Osteoblast (primary cell): ENCODE data around the gene KLF15. TPM values are rescaled to one million over a fixed set of nuclear protein-coding genes. Genes with fewer than 3 reads are reported as not detected.
"Not testable (repeated sequence)": the region's sequence is repeated elsewhere in the genome, so short reads cannot be mapped to it uniquely, and the experiment has no call there.

Source experiments
- DNase-seq: peaks from one replicate; pipeline ENCODE4 v3.0.0; 2011; ENCODE audit warnings: low spot score, mixed read lengths; ENCODE audit not compliant: insufficient read length; ENCODE audit errors: missing footprints
- H2AFZ ChIP-seq: 2 replicates; pipeline ENCODE4 v1.6.0; 2011; ENCODE audit warnings: mild to moderate bottlenecking, low read length
- H3K27ac ChIP-seq: 2 replicates; pipeline ENCODE4 v1.5.1; 2011; ENCODE audit warnings: mild to moderate bottlenecking, low read depth, low read length, moderate library complexity
- H3K27me3 ChIP-seq: 2 replicates; pipeline ENCODE4 v1.6.0; 2012; ENCODE audit warnings: mild to moderate bottlenecking, control low read depth, inconsistent platforms, low read length, moderate library complexity; ENCODE audit not compliant: insufficient read depth
- H3K36me3 ChIP-seq: 2 replicates; pipeline ENCODE4 v1.5.1; 2011; ENCODE audit warnings: mild to moderate bottlenecking, low read length, control low read depth, moderate library complexity; ENCODE audit not compliant: insufficient read depth
- H3K4me1 ChIP-seq: 2 replicates; pipeline ENCODE4 v1.5.1; 2011; ENCODE audit warnings: mild to moderate bottlenecking, low read length, control low read depth, moderate library complexity; ENCODE audit not compliant: insufficient read depth
- H3K4me2 ChIP-seq: 2 replicates; pipeline ENCODE4 v1.6.0; 2011; ENCODE audit warnings: mild to moderate bottlenecking, low read length; ENCODE audit not compliant: insufficient read depth
- H3K4me3 ChIP-seq: fragments of 200-600 bp; sonication (generic); 3 replicates; pipeline ENCODE4 v1.5.1; 2012; ENCODE audit warnings: mild to moderate bottlenecking, low read length, inconsistent platforms; ENCODE audit not compliant: insufficient read depth
- H3K79me2 ChIP-seq: 2 replicates; pipeline ENCODE4 v1.6.0; 2012; ENCODE audit warnings: mild to moderate bottlenecking, low read length, control low read depth, inconsistent platforms; ENCODE audit not compliant: insufficient read depth
- H3K9me3 ChIP-seq: 2 replicates; pipeline ENCODE4 v1.5.1; 2011; ENCODE audit warnings: low read depth, low read length, control low read depth
- H4K20me1 ChIP-seq: 2 replicates; pipeline ENCODE4 v1.6.0; 2012; ENCODE audit warnings: mild to moderate bottlenecking, low read length, control low read depth; ENCODE audit not compliant: insufficient read depth
- CTCF ChIP-seq: IDR thresholded peaks from 2 replicates; pipeline ENCODE4 v1.5.1; 2011; ENCODE audit warnings: mild to moderate bottlenecking, low read depth, low read length, moderate library complexity; ENCODE audit errors: extremely low read depth
- total RNA-seq: library from RNA; depleted of rRNA; stranded (reverse); fragments of >200 nt; gene quantifications from 2 replicates; pipeline ENCODE4 v1.2.3, GENCODE V29; 2012

The KLF15 gene
- total RNA-seq, 1 donor = 4.3 TPM

GRCh38 chr3:126339466-126339865 is 17.7 kb downstream of the KLF15 start:
- H3K4me2 ChIP-seq = no peak overlapping the region
- H2AFZ ChIP-seq = no peak overlapping the region
- peaks cover 17% of the 10 kb centered on the region for H3K27me3 ChIP-seq
- no peaks in the 10 kb centered on the region for H3K9me3 ChIP-seq
- DNase-seq = peak; percentile 44
- H3K36me3 ChIP-seq = no peaks in the 10 kb centered on the region
- H3K79me2 ChIP-seq = no peaks in the 10 kb centered on the region
- TF ChIP-seq CTCF = no peak
- no peak overlapping the region for H3K27ac ChIP-seq
- no peak overlapping the region for H3K4me3 ChIP-seq
- peaks cover 8% of the 10 kb centered on the region for H3K4me1 ChIP-seq
- H4K20me1 ChIP-seq = no peaks in the 10 kb centered on the region

GRCh38 chr3:126338790-126339288 is 18.4 kb downstream of the KLF15 start:
- Histone ChIP-seq H3K79me2 (no peaks in the 10 kb centered on the region), H3K4me1 (peaks cover 8% of the 10 kb centered on the region), H3K9me3 (no peaks in the 10 kb centered on the region), H3K27ac (no peak overlapping the region), H3K4me2 (no peak overlapping the region), H3K4me3 (no peak overlapping the region), H4K20me1 (no peaks in the 10 kb centered on the region), H3K27me3 (peaks cover 17% of the 10 kb centered on the region), H3K36me3 (no peaks in the 10 kb centered on the region), H2AFZ (no peak overlapping the region)
- DNase-seq = no peak
- no peak for TF ChIP-seq CTCF

GRCh38 chr3:126337980-126338651 is 19.1 kb downstream of the KLF15 start:
- Histone ChIP-seq H3K9me3 (no peaks in the 10 kb centered on the region), H3K4me1 (peaks cover 8% of the 10 kb centered on the region), H3K27me3 (peaks cover 17% of the 10 kb centered on the region), H4K20me1 (no peaks in the 10 kb centered on the region), H3K4me3 (no peak overlapping the region), H2AFZ (no peak overlapping the region), H3K4me2 (no peak overlapping the region), H3K36me3 (no peaks in the 10 kb centered on the region), H3K27ac (no peak overlapping the region), H3K79me2 (no peaks in the 10 kb centered on the region)
- TF ChIP-seq CTCF = no peak
- DNase-seq = peak; percentile 8

- not testable (repeated sequence) for H3K27me3 ChIP-seq, H3K27ac ChIP-seq, H2AFZ ChIP-seq, DNase-seq, H4K20me1 ChIP-seq, H3K9me3 ChIP-seq, H3K4me2 ChIP-seq, H3K36me3 ChIP-seq, H3K4me1 ChIP-seq, H3K4me3 ChIP-seq, H3K79me2 ChIP-seq
These were observed 25.3 kb downstream of the KLF15 start for GRCh38 chr3:126331812-126332336.
